HG03457 (cell line): ENCODE data around the gene KDR.

Source experiments
- ATAC-seq: cut with Tn5 transposase; IDR thresholded peaks from one replicate; pipeline ENCODE4 v1.9.1; 2021; ENCODE audit warnings: moderate number of reproducible peaks; ENCODE audit not compliant: unreplicated experiment

KDR gene

GRCh38 chr4:55080174-55080865, 45.1 kb downstream of the KDR start:
- ATAC-seq: no peak

DNA sequence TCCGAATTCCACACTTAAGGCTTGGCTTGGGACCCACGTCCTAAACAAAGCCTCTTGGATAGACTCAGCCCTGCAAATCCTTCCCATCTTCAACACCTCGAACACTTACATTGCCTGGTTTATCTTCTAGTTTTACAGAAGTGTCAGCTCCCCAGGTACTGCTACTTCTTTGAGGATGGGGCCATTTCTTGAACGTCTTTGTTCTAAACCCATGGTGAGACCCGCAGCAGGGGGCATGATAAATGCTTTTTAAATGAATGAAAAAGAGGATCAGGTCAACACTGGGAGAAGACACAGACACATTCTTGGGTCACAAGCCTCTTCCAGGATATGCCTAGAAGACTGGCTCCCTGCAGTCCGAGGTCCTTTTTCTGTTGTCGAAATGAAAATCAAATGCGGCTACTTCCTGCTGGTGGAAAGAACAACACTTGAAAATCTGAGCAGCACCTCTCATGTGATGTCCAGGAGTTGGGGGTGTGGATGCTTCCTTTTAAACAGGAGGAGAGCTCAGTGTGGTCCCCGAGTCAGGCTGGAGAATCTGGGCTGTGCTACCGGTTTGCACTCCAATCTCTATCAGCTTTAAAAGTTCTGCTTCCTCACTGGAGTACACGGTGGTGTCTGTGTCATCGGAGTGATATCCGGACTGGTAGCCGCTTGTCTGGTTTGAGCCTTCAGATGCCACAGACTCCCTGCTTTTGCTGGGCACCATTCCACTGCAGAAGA, 45.8 kb downstream of the KDR start:
- ATAC-seq: no peak

DNA sequence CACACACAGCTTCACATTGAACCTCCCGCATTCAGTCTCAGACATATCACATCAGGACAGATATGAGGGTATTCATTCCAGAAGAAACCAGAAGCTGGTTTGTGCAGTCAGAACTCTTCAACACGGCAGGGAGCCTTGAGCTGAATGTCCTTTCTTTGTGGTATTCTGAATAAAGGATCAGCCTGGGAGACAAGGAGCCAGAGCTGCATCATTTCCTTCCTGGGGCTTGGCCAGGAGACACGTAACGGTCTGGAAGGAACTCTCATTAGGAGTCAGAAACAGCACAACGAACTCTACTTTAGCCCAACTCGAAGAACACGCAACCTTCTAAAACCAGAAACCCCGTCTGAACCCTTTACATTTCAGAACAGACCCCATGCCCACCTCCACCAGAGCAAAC, 46.4 kb downstream of the KDR start:
- ATAC-seq: no peak

GRCh38 chr4:55077577-55077976, 47.8 kb downstream of the KDR start:
- ATAC-seq: no peak

- ATAC-seq: no peak
Measured at GRCh38 chr4:55075823-55076716, 49.3 kb downstream of the KDR start.

- ATAC-seq: no peak
Measured at GRCh38 chr4:55075376-55075775, 50.0 kb downstream of the KDR start.

DNA sequence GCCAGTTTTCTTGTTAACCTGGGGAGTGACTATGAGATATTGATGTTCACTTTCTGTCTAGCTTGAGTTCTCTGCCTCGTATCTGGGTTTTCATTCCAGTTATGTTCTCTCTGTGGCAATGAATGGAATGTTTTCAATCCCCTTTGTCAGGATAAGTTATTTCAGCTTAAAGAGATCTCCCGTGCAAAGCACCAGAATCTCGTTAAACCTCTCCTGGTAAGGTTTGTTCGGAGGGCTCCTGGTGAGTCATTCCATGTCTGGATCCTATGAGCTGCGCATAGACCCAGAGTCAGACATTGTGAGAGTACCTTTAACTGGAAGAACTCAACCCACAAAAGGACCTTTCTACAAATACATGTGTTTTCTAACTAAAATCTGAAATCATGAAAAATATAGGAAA, 51.0 kb downstream of the KDR start:
- no peak for ATAC-seq

- ATAC-seq: no peak
Measured at GRCh38 chr4:55071951-55072350, 53.4 kb downstream of the KDR start.

DNA sequence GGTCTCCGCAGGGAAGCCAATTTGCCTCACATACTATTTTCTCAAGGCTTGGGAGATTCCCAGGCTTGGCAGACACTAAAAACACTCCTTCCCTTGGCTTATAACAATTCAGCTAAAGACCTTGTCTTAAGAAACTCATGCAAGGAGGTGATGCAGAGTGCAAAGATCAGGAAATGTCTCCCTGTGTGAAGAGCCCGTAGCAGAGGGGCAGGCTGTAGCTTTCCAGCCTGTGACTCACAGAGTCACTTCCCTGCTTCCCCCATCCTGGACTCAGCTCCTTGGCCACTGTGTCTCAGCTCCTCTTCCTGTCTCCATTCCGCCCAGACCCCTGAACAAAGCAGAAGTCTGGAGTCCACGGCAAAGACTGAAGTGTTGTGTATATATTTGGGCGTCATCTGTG, 56.1 kb downstream of the KDR start:
- ATAC-seq: no peak

DNA sequence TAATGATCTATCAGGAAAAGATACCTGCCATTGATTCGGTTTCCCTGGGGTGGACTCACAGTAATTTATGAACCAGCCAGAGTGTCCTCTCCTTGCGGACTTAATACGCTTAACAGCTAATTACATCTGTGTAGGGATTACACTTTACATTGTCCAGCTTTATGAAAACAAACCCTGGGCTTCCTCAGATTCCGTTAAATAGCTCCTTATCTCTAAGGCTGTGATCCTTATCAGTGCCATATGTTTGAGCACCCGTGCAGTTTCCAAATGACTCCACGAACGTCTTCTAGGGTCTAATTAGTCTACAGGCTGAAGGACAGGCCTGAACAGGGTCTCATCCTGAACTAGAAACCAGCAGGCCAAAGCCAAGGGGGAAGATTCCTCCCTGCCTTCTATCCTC, 56.9 kb downstream of the KDR start:
- ATAC-seq: no peak

DNA sequence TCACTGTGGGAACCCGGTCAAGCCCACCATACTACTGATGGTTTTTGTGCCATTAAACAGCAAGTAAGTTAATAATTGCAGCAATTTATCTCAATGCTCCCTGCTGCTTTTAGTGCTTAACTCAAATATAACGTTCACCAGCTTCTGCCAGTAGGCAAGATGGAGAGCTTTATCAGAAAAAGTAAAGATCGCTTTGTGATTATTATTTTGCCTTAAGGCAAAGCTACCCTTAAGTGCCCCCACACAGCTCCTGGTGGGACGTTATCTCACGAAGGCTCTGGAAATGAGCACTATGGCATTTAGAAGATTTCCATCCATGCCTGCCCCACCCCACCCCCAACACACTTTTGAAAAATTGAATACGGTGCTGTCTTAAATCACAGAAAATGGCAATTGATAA, 59.4 kb downstream of the KDR start:
- no peak for ATAC-seq

DNA sequence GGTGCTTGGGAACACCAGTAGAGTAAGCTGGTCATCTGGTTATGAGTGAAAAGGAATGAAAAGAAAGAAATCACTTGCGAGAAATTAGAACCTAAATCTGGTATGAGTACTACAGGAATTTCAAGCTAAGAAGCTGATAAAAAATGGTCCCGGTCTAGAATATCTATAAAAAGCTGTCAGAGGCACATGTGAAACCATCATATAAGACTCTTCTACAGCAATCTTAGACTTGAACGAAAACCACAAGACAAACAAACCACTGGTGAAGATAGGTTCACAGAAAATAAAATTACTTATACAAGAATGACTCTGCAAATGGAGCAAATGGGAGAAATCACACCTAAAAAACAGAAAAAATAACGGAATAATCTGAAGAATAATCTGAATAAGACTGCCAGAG, 69.9 kb downstream of the KDR start:
- no peak for ATAC-seq

GRCh38 chr4:55051532-55051931, 73.9 kb downstream of the KDR start:
- ATAC-seq: no peak

GRCh38 chr4:55050418-55050950, 74.9 kb downstream of the KDR start:
- ATAC-seq: no peak

DNA sequence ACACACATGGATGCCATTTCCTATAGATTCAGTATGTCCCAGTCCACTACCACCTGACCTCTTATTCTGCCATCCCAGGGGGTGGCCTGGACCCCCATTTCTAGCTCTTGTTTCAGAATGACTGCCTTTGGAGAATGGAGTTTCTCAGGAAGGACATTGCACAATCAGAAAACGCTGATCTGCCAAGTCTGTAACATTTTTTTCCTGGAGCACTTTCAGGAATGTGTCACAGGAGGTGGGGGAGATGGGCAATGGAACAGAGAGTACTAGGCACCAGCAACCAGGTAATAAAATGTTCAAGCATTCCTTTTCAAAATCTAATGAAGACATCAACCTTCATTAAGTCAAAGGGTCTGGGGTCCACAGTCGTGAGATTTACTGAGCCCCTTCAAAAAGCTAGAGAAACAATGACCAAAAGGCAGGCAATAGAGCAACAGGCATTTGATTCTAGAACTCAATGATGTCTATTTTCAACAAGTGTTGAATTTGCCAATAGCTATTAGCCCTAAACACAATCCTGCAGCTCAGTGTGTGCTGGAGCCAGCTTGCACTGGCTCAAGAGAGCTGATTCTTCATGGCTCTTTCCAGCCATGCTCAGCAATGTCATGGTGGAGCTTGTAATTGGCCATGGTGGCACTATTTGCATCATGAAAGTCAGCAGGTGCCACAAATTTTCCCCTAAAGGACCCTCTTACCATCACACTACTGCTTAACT, 87.1 kb downstream of the KDR start:
- ATAC-seq: no peak

GRCh38 chr4:55037728-55038127, 87.7 kb downstream of the KDR start:
- no peak for ATAC-seq

DNA sequence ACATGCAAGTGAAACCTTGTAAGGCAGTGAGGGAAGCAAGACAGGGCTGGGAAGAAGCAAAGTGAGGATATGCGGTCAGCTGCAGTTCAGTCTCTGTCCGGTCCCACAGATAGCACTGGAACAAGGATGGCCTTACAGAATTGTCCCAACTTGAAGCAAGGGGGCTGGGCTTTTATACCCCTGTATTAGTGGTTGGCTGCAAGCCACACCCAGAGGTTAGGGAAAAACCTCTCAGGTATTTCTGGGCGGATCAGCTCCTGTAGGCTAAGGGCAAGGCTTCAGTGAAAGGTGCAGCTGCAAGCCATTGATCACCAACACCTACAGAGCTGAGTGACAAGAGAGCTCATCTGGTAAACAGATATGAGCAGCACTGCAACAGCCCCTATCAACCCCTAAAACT, 89.0 kb downstream of the KDR start:
- ATAC-seq: no peak

GRCh38 chr4:55035892-55036291, 89.5 kb downstream of the KDR start:
- ATAC-seq: no peak

- ATAC-seq: no peak
Measured at GRCh38 chr4:55033296-55033695, 92.1 kb downstream of the KDR start.

- no peak for ATAC-seq
Measured at GRCh38 chr4:55032788-55033187, 92.6 kb downstream of the KDR start.

DNA sequence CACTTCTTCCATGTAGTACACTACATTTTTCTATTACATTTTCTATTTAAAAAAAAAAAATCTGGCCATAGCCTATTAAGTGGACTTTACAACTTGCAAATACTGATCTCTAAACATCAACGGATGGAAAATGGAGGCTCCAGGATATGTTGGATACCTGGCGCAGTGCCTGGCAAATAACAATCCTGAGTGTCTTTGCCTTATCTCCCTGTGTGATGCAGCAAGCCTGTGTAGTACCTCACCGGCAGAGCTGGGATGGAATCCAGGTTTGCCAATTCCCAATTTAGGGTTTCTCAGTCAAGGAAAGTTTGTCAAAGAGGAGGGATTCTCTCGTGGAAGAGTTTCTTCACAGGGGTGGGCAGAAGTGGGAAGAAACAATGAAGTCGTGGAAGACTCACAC, 93.2 kb downstream of the KDR start:
- no peak for ATAC-seq
